NCI-H345 treated with DMSO at 0.1 percent for 48 hours (cell line): ENCODE measurements around the gene MATR3.

ENCODE experiments used
- DNase-seq: peaks from one replicate; lab custom pipeline; 2025; ENCODE audit not compliant: unreplicated experiment; lab: John Stamatoyannopoulos, UW

The MATR3 gene

DNA sequence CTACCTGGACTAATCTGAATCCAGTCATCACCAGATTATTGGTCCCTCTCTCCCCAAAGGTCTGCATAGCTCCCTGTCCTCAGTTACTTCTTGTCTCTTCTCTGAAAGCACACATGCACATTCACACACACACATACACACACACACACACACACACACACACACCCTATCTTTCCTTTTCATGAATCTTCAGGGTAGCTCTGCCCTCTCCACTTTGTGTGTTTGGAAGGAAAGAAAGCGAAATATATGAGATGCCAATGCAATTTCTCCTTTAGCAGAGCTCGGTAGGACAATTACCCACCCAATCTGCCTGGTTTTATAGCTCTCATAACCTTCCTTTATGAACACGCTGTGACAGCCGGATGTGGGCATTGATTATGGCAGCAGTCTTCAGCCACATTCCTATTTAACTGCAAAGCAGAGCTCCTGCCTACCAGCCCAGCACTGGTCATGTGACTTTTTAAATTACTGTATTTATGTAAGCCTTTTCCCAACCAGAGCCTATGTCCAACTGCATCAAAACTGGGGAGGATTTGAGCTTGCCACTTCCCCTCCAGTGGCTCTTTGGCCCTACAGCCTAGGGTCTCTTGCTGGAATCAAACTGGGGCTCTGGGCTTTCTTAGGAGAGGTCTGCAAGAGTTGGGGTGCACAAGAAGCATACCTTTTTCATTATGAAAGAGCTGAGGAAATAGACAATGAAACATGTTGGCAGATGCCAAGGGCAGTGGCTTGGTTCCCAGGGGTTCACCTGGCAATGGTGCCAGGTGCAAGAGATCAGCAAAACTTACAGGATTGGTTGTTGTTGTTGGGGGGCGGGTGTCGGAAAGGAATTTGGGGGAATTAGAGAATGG is 20.8 kb upstream of the MATR3 start:
- DNase-seq = no peak

DNA sequence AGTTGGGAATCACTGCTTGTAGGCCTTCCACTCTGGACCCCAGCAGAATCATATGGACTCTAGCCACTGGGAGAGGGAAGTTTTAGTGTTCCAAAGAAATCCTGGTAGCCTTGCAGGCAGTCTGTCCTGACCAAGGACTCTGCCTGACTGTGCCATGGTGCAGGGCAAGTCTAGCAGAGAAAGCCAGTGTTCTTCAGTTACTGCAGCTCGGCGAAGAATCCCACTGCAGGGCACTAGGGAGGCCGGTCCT is 20.3 kb upstream of the MATR3 start:
- DNase-seq = no peak

DNA sequence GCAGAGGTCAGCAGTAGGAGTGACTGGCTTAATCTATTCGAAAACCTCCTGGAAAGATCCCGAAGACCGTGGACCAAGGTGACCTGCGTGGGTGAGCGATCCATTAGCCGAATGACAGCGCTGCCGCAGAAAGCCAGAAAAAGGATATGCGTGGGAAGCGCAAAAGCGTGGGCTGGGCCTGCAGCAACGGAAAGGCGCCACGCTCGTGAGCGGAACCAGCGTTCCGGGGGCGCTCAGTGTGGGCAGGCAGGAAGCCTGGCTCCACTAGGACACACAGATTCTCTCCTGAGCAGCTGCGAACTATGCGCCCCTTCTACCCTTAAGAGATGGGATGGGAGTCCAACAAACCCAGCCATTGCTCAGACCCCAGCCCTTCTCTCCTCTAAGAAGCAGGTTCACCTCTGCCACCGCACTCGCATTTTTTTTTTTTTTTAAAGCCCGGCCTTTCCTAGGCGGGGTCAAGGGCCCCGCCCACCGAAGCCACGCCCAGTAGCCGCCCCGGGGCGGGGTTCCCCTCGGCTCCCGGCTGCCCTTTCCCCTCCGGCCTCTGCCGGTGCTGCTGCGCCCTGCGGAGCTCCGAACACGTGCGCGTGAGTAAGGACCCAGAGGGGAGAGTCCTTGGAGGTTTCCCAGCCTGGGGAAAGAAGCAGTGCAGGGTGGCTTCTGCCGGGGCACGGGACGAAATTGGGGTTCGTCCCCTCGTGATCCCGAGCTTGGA is 19.8 kb upstream of the MATR3 start:
- DNase-seq = peak; percentile 44

DNA sequence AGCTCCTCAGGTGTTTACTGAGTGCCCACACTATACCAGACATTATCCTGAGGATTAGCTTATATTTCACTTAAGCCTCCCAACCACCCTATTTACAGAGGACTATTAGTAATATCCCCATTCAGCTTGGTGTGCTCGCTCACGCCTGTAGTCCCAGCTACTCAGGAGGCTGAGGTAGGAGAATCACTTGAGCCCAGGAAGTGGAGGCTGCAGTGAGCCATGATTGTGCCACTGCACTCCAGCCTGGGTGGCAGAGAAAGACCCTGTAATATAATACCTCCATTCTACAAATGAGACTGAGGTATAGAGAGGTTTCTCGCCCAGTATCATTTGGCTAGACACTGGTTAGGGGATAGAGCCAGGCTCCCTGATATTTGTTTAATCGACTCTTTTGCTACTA is 18.0 kb upstream of the MATR3 start:
- no peak for DNase-seq

DNA sequence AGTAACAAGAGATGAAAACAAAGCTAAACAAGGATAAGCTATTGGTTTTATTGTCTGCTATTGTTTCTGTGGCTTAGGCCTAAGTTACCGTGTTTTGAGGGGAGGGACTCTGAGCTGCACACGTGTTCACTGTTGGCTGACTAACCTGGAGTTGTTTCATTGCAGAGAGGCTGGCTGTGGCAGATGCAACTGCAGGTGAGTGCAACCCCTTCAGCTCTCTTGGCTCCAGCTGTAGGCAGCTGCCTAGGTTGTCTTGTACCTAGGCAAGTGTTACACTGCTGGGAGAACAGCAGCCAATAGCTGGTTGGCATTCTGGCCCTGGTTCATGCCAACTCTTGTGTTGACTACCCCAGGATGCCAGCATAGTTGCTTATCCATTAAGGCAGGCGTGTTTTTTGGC is 17.6 kb upstream of the MATR3 start:
- DNase-seq = no peak

DNA sequence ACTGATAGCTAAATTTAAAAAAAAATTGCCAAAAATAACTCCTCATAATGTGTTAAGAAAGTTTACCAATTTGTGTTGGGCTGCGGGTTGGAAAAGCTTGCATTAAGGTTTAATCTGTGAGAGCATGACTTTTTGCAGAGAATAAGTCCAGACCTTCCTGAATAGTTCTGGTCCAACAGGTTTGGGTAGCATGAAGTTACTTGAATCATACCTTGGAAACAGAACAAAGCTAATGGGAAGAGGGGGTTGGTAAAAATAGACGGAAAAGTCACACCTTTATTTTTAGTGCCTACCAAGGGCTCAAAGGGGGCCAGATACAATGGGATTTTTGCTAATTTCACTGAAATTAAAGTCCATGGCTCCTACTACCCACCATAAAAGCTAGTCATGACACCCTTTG is 17.1 kb upstream of the MATR3 start:
- DNase-seq = no peak

DNA sequence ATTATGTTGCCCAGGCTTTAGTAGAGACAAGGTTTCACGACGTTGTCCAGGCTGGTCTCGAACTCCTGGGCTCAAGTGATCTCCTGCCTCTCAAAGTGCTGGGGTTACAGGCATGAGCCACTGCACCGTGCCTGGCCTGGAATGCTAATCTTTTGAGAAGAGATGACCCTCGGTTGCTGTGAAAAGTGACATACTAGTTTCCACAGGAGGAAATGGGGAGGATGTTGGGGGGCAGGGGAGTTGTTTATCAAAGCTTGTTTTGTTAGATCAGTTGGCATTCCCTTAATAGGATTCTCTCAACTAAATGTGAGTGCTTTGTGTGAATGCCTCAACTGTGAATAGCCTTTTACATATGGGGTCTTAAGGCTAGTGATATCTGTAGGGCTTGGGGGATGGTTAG is 16.4 kb upstream of the MATR3 start:
- no peak for DNase-seq

DNA sequence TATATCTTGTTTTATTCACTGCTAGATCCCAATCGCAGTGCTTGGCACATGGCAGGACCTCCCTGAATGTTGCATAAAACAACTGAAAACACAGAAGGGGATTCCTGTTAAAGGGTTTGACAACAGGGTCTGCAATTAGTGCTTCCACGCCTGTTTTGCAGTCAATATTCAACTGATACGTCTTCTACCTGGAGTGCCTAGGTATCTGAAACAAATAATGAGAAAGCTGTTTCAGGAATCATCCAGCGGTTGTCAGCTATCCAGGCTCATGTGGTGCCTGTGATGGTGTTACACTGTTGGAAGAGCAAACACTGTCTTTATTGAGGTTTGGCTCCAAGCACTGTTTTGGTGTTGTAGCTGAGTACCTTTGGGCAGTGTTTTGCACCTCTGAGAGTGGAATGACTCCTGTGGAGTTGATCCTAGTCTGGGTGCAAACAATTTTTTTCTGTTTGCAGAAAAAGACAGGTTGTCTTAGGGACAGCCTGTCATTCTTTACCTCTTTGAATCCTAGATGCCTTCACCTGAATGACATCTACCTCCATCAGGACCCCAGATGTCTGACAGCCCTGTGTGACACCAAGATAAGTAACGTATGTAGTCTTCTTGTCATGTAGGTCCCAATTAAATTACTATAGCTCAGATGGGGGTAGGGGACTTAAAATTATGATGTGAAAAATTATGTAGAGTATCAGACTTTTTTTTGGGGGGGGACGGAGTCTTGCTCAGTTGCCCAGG is 14.8 kb upstream of the MATR3 start:
- no peak for DNase-seq

DNA sequence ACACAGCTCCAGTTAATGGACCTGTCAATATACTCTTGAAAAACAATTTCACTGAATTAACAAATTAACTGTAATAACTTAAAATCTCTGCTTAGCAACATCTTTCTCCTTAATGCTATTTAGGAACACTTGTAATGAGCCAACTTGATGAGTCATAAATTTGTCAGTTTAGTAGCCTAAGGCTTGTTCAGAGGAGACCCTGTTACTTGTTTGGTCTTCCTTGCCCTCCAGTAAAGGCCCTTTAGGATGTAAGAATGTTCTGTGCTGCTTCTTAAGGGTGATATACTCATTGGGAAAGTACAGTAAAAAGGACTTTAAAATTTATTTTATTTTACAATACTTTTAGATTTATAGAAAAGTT is 11.4 kb upstream of the MATR3 start:
- DNase-seq = no peak

DNA sequence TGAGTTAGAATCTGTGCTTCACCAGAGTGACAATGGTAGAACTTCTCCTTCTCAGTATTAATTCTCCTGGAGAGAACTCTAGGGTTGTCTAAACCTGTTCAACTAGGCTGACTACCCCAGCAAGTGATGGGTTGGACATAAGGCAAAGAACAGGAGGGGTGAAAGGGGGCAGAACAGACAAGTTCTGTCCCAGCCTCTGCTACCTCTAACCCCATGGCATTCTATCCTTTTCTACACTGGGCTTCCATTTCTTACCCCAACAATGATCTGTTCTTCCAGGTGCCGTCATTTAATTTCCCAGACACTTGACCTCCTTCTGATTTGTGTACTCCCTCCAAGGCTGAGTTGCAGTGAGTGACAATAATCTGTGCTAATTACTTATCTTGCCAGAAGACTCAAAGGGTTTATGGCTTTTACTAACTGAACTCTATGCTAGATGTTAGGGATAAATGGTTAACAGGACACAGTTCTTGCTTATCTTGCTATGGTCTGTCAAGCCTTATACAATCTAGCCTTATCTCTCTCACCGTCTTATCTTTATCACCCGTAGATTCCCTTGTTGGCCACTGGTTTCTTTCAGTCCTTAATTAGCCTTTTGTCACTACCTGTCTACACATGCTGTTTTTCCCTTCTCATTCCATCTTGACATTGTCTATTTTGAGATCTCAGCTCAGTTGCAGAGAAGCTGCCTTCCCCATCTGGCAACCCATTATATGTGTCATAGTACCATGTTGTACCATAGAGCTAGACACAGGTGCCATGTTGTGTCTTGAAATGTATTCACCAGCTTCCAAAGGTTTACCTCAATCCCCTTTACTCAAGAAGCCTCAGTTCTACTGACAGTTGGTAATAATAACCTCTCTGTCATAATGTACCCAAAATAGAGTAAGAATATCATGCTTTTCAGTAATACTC is 10.0 kb upstream of the MATR3 start:
- no peak for DNase-seq

DNA sequence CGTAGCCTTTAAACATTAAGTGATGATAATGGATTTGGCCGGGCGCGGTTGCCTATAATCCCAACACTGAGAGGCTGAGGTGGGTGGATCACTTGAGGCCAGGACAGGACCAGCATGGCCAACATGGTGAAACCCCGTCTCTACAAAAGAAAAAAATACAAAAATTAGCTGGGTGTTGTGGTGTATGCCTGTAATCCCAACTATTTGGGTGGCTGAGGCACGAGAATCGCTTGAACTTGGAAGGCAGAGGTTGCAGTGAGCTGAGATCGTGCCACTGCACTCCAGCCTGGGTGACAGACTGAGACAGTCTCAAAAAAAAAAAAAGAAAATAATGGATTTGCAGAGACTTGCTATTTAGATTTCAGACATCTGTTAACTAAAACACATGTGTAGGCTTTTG is 9.2 kb upstream of the MATR3 start:
- no peak for DNase-seq

DNA sequence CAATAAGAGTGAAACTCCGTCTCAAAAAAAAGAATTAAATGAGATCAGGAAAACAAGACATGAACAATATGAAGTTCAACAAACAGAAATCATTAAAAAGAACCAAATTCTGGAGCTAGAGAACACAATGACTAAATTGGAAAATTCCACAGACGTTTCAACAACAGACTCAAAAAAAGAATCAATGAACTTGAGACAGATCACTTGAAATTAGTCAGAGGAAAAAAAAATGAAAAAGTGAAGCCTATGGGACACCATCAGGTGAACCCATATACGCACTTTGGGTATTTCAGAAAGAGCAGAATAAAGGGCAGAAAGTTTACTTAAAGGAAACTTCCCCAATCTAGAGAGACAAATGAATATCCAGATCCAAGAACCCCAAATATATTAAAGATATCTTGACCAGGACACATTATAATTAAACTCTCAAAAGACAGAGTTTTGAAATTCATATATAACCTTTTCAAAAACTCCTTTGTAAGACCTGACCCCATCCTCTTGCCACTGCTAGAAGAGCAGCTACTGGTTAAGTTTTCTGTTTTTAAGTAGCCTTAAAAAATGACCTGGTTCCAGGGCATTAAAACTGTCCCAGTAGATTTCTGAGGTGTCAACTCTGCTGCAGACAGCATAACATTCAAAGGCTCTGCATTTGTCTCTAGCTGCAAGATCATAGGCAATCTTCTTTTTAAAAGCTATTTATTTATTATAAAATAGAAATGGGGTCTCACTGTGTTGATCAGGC is 7.7 kb upstream of the MATR3 start:
- DNase-seq = no peak

DNA sequence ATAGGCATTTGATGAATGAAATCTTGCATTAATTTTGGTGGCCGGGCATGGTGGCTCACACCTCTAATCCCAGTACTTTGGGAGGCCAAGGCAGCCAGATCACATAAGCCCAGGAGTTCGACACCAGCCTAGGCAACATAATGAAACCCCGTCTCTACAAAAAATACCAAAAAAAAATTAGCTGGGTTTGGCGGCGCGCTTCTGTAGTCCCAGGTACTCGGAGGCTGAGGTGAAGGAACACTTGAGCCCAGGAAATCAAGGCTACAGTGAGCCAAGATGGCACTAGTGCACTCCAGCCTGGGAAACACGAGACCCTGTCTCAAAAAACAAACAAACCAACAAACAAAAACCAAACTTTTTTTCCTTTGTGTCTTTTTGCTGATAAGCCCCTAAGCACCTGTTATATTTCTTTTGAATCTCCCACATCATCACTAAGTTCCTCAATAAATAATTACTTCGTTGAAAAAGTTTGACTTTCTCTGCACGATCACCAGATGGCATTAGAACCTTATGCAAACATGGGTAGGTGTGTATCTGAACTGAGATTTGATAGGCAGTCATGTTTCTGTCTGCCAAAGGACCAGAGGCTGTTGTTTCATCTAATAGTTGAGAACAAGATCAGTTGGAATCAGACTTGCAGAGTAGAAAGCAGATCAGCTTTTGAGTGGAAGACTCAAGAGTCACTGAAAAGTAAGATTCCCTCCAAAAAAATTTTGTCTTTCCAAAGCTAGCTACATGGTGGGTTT is 5.5 kb upstream of the MATR3 start:
- no peak for DNase-seq

DNA sequence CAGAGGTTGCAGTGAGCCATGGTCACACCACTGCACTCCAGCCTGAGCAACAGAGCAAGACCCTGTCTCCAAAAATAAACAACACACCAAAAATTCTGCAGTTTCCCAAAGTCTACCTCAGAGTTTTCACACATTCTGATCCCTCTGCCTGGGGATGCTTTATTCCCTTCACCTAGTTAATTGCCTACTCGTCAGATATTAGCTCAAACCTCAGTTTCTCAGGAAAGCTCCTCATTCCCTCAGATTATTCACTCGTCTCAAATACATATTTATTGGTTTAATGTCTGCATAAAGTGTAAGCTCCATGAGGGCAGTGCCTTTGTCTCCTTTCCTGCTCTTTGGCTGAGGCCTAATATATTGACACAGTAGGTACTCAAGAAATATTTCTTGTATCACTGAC is 2.5 kb upstream of the MATR3 start:
- no peak for DNase-seq

DNA sequence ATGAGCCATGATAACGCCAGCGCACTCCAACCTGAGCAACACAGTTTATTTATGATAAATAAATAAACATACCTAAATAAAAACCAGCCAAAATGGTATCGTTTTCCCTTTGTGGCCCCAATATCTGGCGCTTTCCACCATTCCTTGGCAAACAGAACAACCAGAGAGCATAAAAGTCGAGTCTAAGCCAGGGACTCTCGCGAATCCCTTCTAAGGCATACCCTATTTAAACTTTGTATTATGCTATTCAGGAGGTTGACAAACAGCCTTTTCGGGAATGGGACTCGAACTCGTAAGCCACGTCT is 386 bp upstream of the MATR3 start:
- DNase-seq = no peak

DNA sequence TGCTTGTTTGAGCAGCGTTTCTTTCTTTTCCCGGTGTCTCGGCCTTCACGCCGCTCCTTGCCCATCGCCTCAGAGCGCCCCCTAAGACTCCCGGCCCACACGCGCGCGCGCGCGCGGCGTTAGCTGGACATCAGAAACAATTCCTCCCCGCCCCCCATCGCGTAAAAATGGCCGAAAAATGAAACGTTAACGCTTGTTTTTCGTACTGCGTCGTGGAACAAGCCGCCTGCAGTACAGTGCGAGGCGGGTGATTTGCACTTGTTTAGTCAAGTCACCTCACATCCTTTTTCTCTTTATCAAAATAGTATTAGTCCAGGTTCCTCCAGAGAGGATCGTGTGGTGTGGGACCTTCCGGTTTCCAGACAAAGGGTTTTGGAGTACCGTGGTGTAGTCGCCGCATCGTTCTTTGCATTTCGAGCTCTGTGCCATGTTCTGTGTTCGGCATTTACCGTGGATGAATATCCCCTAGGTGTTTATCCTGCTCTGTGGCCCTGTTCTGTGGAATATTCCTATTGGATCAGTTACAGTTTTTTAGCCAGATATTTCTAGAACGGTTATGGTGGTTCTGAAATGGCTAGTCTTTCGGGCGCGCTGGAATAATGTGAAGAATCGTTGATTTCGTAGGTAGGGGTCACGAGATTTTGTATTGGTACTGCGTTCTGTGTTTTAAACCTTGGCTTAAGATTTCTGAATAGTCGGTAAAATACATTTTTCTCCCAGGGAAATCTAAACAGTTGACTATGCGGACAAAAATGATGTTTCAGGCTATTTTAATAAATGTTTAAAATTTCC is 1.0 kb downstream of the MATR3 start:
- peak; percentile 47 for DNase-seq

DNA sequence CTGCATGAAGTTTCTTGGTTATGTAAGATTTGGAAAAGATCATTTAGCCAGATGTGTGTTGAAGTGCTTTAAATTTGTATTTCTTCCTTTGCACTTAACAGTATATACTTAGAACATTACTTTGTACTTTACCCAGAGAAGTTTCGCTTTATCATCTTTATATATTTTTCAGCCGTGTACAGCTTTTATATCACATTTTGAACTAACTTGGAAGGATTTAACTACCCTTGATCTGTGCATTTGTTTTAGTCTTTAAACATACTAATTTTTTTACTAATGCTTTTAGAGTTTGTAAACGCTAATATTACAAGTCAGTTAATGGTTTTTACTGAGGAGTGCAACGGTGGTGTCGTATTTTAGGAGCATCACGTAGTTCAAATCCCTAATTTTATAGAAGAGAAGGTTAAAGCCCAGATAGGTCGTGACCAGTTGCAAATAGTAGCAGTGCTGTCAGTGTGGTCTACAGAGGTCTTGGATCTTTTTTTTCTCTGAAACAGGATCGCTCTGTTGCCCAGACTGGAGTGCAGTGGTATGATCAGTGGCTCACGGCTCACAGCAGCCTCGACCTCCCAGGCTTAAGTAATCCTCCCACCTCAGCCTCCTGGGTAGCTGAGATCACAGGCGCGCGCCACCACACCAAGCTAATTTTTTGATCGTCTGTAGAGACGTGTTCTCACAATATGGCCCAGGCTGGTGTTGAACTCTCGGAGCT is 2.0 kb downstream of the MATR3 start:
- no peak for DNase-seq

DNA sequence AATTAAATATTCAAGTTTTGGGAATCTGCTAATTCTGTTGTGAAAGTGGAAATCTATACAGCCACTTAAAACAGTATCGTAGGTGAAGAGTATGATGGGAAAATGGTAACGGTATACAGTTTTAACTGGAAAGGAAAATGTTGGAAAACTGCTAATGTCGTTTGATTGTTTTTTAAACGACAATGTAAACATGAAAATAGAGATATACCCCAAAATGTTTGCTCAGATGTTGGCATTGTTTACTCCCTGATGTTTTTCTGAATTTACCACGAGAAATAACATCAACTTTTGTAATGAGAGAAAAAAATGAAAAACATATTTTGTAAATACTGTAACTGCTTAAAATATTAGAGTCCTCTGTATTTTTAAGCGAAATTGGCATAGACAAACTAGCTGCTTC is 2.7 kb downstream of the MATR3 start:
- DNase-seq = no peak

DNA sequence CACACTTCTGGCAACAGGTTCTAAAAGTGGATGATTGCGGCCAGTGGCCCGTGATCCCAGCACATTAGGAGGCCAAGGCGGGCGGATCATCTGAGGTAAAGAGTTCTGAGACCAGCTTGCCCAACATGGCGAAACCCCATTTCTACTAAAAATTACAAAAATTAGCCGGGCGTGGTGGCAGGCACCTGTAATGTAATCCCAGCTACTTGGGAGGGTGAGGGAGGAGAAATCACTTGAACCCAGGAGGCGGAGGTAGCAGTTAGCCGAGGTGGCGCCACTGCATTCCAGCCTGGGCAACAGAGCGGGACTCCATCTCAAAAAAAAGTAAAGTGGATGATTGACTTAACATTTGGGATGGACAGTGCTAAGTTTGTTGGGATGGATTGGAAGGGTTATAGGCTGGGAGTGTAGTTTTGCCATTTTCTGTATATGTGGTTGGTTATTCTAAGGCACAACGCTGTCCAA is 3.4 kb downstream of the MATR3 start:
- DNase-seq = no peak
